DOHH2 (cell line): Measurements from ENCODE around the gene WFS1.

Experiments used
- EZH2phosphoT487 ChIP-seq: fragments of 200-600 bp; sonication (generic); IDR thresholded peaks from 2 replicates; pipeline ENCODE4 v1.6.1; 2017; ENCODE audit warnings: borderline replicate concordance, mild to moderate bottlenecking, antibody characterized with exemption, low read length, moderate library complexity, mixed read lengths
- TF ChIP-seq, protein P1 (sequence below): fragments of 200-600 bp; sonication (generic); IDR thresholded peaks from one replicate; pipeline ENCODE4 v1.5.1; 2014; ENCODE audit warnings: antibody characterized with exemption, mild to moderate bottlenecking, low read depth, low read length; ENCODE audit not compliant: poor library complexity, severe bottlenecking

GRCh38 chr4:6279582-6280289 is 10.1 kb downstream of the WFS1 start:
- no peak for TF ChIP-seq EZH2phosphoT487
- TF ChIP-seq, protein P1, sequence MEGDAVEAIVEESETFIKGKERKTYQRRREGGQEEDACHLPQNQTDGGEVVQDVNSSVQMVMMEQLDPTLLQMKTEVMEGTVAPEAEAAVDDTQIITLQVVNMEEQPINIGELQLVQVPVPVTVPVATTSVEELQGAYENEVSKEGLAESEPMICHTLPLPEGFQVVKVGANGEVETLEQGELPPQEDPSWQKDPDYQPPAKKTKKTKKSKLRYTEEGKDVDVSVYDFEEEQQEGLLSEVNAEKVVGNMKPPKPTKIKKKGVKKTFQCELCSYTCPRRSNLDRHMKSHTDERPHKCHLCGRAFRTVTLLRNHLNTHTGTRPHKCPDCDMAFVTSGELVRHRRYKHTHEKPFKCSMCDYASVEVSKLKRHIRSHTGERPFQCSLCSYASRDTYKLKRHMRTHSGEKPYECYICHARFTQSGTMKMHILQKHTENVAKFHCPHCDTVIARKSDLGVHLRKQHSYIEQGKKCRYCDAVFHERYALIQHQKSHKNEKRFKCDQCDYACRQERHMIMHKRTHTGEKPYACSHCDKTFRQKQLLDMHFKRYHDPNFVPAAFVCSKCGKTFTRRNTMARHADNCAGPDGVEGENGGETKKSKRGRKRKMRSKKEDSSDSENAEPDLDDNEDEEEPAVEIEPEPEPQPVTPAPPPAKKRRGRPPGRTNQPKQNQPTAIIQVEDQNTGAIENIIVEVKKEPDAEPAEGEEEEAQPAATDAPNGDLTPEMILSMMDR = no peak
